ENCODE measurements around the gene ECM1. TPM values are rescaled to one million over a fixed set of nuclear protein-coding genes. Genes with fewer than 3 reads are reported as not detected.

ECM1 gene
- total and polyA plus RNA-seq, 2 experiments from 2014 or later: 0.74 to 1.1 TPM

DNA sequence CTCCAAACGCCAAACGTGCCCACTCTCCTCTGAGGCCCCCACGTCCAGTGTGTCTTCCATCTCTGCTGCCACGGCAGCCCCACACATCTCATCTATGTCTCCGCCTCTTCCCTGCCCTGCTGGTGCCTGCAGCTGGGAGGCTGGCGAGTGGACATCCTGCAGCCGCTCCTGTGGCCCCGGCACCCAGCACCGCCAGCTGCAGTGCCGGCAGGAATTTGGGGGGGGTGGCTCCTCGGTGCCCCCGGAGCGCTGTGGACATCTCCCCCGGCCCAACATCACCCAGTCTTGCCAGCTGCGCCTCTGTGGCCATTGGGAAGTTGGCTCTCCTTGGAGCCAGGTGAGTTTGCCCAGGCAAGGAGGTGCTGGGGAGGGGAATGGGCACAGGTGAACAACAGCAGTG, 49.9 kb downstream of the ECM1 start (continued):
- TF ChIP-seq, protein P1, sequence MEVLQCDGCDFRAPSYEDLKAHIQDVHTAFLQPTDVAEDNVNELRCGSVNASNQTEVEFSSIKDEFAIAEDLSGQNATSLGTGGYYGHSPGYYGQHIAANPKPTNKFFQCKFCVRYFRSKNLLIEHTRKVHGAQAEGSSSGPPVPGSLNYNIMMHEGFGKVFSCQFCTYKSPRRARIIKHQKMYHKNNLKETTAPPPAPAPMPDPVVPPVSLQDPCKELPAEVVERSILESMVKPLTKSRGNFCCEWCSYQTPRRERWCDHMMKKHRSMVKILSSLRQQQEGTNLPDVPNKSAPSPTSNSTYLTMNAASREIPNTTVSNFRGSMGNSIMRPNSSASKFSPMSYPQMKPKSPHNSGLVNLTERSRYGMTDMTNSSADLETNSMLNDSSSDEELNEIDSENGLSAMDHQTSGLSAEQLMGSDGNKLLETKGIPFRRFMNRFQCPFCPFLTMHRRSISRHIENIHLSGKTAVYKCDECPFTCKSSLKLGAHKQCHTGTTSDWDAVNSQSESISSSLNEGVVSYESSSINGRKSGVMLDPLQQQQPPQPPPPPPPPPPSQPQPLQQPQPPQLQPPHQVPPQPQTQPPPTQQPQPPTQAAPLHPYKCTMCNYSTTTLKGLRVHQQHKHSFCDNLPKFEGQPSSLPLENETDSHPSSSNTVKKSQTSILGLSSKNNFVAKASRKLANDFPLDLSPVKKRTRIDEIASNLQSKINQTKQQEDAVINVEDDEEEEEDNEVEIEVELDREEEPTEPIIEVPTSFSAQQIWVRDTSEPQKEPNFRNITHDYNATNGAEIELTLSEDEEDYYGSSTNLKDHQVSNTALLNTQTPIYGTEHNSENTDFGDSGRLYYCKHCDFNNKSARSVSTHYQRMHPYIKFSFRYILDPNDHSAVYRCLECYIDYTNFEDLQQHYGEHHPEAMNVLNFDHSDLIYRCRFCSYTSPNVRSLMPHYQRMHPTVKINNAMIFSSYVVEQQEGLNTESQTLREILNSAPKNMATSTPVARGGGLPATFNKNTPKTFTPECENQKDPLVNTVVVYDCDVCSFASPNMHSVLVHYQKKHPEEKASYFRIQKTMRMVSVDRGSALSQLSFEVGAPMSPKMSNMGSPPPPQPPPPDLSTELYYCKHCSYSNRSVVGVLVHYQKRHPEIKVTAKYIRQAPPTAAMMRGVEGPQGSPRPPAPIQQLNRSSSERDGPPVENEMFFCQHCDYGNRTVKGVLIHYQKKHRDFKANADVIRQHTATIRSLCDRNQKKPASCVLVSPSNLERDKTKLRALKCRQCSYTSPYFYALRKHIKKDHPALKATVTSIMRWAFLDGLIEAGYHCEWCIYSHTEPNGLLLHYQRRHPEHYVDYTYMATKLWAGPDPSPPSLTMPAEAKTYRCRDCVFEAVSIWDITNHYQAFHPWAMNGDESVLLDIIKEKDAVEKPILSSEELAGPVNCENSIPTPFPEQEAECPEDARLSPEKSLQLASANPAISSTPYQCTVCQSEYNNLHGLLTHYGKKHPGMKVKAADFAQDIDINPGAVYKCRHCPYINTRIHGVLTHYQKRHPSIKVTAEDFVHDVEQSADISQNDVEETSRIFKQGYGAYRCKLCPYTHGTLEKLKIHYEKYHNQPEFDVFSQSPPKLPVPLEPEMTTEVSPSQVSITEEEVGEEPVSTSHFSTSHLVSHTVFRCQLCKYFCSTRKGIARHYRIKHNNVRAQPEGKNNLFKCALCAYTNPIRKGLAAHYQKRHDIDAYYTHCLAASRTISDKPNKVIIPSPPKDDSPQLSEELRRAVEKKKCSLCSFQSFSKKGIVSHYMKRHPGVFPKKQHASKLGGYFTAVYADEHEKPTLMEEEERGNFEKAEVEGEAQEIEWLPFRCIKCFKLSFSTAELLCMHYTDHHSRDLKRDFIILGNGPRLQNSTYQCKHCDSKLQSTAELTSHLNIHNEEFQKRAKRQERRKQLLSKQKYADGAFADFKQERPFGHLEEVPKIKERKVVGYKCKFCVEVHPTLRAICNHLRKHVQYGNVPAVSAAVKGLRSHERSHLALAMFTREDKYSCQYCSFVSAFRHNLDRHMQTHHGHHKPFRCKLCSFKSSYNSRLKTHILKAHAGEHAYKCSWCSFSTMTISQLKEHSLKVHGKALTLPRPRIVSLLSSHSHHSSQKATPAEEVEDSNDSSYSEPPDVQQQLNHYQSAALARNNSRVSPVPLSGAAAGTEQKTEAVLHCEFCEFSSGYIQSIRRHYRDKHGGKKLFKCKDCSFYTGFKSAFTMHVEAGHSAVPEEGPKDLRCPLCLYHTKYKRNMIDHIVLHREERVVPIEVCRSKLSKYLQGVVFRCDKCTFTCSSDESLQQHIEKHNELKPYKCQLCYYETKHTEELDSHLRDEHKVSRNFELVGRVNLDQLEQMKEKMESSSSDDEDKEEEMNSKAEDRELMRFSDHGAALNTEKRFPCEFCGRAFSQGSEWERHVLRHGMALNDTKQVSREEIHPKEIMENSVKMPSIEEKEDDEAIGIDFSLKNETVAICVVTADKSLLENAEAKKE (CRISPR knock-in tag; IDR thresholded peaks at IDR 0.05): no peak
- TF ChIP-seq ETS1 (IDR thresholded peaks at IDR 0.05): no peak

GRCh38 chr1:150558303-150558704, 50.4 kb downstream of the ECM1 start:
- DNase-seq (ENCODE audit: low spot score) (no peak), ATAC-seq (no peak)
- H3K27ac ChIP-seq (ENCODE audit: low read depth): no peak overlapping the region
- no peaks in the 10 kb centered on the region for H3K36me3 ChIP-seq (ENCODE audit: insufficient read depth)
- H3K27me3 ChIP-seq (ENCODE audit: insufficient read depth): no peaks in the 10 kb centered on the region
- Mint-ChIP-seq H3K27me3 (ENCODE audit: insufficient read depth, low read depth, poor library complexity) (peaks cover 17% of the 10 kb centered on the region), H3K9me3 (no peaks in the 10 kb centered on the region), H3K27ac (no peak overlapping the region), H3K4me3 (no peak overlapping the region), H3K36me3 (ENCODE audit: low read depth) (no peaks in the 10 kb centered on the region), H3K4me1 (peaks cover 33% of the 10 kb centered on the region)
- peaks cover 4% of the 10 kb centered on the region for H3F3A ChIP-seq (replicated peaks; ENCODE audit: low read depth)
- H3K9me2 ChIP-seq (ENCODE audit: insufficient read depth): no peaks in the 10 kb centered on the region
- H4K20me1 ChIP-seq (replicated peaks; ENCODE audit: insufficient read depth): no peaks in the 10 kb centered on the region
- H3K4me1 ChIP-seq (ENCODE audit: insufficient read depth): peaks cover 21% of the 10 kb centered on the region
- no peak overlapping the region for H3K4me2 ChIP-seq
- peaks cover 5% of the 10 kb centered on the region for H3K79me2 ChIP-seq (replicated peaks; ENCODE audit: insufficient read depth)
- no peak overlapping the region for H2AFZ ChIP-seq
- H3K4me3 ChIP-seq: no peak overlapping the region
- TF ChIP-seq, protein P2, sequence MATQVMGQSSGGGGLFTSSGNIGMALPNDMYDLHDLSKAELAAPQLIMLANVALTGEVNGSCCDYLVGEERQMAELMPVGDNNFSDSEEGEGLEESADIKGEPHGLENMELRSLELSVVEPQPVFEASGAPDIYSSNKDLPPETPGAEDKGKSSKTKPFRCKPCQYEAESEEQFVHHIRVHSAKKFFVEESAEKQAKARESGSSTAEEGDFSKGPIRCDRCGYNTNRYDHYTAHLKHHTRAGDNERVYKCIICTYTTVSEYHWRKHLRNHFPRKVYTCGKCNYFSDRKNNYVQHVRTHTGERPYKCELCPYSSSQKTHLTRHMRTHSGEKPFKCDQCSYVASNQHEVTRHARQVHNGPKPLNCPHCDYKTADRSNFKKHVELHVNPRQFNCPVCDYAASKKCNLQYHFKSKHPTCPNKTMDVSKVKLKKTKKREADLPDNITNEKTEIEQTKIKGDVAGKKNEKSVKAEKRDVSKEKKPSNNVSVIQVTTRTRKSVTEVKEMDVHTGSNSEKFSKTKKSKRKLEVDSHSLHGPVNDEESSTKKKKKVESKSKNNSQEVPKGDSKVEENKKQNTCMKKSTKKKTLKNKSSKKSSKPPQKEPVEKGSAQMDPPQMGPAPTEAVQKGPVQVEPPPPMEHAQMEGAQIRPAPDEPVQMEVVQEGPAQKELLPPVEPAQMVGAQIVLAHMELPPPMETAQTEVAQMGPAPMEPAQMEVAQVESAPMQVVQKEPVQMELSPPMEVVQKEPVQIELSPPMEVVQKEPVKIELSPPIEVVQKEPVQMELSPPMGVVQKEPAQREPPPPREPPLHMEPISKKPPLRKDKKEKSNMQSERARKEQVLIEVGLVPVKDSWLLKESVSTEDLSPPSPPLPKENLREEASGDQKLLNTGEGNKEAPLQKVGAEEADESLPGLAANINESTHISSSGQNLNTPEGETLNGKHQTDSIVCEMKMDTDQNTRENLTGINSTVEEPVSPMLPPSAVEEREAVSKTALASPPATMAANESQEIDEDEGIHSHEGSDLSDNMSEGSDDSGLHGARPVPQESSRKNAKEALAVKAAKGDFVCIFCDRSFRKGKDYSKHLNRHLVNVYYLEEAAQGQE (IDR thresholded peaks at IDR 0.05; ENCODE audit: unreplicated experiment): no peak
- no peak for TF ChIP-seq EZH2 (IDR thresholded peaks at IDR 0.05; ENCODE audit: low read depth, unreplicated experiment)
- no peak for TF ChIP-seq CREB1 (CRISPR knock-in tag; IDR thresholded peaks at IDR 0.05; ENCODE audit: low read depth)
- no peak for TF ChIP-seq NANOG (IDR thresholded peaks at IDR 0.05; ENCODE audit: borderline replicate concordance)
- no peak for TF ChIP-seq ETS1 (IDR thresholded peaks at IDR 0.05)
